ENCODE results near the gene DMC1. TPM values are rescaled to one million over a fixed set of nuclear protein-coding genes. Genes with fewer than 3 reads are reported as not detected.

The DMC1 gene
- total and polyA plus RNA-seq, 2 of the 13 experiments (the other 11 are each of a cell fraction or from before 2014, with no cell fraction given) = 0.82 TPM; not detected in 1

DNA sequence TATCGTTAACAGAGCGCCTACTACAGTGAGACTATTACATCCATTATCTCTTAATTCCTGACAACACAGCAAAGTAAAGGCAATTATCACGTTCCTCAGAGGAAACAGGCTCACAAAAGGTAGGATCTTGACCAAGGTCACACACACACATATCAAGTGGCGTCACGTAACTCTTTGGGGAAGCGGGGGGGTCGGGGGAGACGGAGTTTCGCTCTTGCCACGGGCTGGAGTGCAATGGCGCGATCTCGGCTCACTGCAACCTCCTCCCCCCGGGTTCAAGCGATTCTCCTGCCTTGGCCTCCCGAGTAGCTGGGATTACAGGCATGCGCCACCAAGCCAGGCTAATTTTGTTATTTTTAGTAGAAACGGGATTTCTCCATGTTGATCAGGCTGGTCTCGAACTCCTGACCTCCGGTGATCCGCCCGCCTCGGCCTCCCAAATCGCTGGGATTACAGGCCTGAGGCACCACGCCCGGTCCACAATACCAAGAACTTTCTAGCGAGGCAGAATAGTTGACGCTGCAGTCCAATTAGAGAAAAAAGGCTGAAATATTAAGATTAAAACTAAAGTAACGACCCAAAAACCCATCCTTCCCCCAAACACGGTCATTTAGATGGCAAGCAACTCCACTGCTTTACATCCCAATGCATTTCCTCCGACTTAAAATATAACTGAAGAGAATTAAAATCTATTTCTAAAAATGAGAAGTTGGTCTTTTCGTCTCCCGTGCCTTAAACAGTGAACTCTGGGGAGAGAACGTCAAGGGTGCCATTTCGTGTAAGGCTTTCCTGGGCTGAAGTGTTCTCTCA, 65.0 kb downstream of the DMC1 start (continued):
- TF ChIP-seq STAT5B (CRISPR knock-in tag; IDR thresholded peaks at IDR 0.05) (no peak), ZNF619 (CRISPR knock-in tag; IDR thresholded peaks at IDR 0.05) (no peak), ZBTB38 (CRISPR knock-in tag; IDR thresholded peaks at IDR 0.05) (0 out of 2 replicates have a peak, but pooled peaks have one; percentile 56), KAT8 (CRISPR knock-in tag; IDR thresholded peaks at IDR 0.05) (no peak), RBM22 (optimal IDR thresholded peaks at IDR 0.05; ENCODE audit: low read length) (no peak), PPARG (CRISPR knock-in tag; conservative IDR thresholded peaks at IDR 0.05) (no peak), ASH2L (IDR thresholded peaks at IDR 0.05; ENCODE audit: insufficient read length, low read depth, low read length) (peak; percentile 70), ZMYM4 (CRISPR knock-in tag; IDR thresholded peaks at IDR 0.05) (no peak), CREB1 (IDR thresholded peaks at IDR 0.05) (no peak), CREB1 (CRISPR knock-in tag; IDR thresholded peaks at IDR 0.05) (peak; percentile 55; the same call in 1 of the 2 replicates), ZEB1 (IDR thresholded peaks at IDR 0.05; ENCODE audit: insufficient replicate concordance, low read depth) (no peak), ZC3H4 (CRISPR knock-in tag; IDR thresholded peaks at IDR 0.05; ENCODE audit: borderline replicate concordance) (no peak), RXRA (CRISPR knock-in tag; IDR thresholded peaks at IDR 0.05) (peak; percentile 20; the same call in 1 of the 2 replicates), KLF6 (CRISPR knock-in tag; IDR thresholded peaks at IDR 0.05) (peak; percentile 9; the same call in 1 of the 2 replicates), ELF4 (CRISPR knock-in tag; IDR thresholded peaks at IDR 0.05; ENCODE audit: borderline replicate concordance) (0 out of 2 replicates have a peak, but pooled peaks have one; percentile 6), SAFB2 (CRISPR knock-in tag; IDR thresholded peaks at IDR 0.05; ENCODE audit: borderline replicate concordance, low read depth) (no peak), ZNF709 (CRISPR knock-in tag; IDR thresholded peaks at IDR 0.05) (0 out of 2 replicates have a peak, but pooled peaks have one; percentile 26), ZNF660 (CRISPR knock-in tag; IDR thresholded peaks at IDR 0.05; ENCODE audit: borderline replicate concordance, low read depth) (no peak), ZNF501 (CRISPR knock-in tag; IDR thresholded peaks at IDR 0.05) (no peak), HOXA5 (CRISPR knock-in tag; IDR thresholded peaks at IDR 0.05) (no peak), EEA1 (CRISPR knock-in tag; IDR thresholded peaks at IDR 0.05; ENCODE audit: borderline replicate concordance) (no peak)
- TF ChIP-seq, protein P1, sequence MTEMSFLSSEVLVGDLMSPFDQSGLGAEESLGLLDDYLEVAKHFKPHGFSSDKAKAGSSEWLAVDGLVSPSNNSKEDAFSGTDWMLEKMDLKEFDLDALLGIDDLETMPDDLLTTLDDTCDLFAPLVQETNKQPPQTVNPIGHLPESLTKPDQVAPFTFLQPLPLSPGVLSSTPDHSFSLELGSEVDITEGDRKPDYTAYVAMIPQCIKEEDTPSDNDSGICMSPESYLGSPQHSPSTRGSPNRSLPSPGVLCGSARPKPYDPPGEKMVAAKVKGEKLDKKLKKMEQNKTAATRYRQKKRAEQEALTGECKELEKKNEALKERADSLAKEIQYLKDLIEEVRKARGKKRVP (CRISPR knock-in tag; IDR thresholded peaks at IDR 0.05) = no peak
- TF ChIP-seq, protein P2, sequence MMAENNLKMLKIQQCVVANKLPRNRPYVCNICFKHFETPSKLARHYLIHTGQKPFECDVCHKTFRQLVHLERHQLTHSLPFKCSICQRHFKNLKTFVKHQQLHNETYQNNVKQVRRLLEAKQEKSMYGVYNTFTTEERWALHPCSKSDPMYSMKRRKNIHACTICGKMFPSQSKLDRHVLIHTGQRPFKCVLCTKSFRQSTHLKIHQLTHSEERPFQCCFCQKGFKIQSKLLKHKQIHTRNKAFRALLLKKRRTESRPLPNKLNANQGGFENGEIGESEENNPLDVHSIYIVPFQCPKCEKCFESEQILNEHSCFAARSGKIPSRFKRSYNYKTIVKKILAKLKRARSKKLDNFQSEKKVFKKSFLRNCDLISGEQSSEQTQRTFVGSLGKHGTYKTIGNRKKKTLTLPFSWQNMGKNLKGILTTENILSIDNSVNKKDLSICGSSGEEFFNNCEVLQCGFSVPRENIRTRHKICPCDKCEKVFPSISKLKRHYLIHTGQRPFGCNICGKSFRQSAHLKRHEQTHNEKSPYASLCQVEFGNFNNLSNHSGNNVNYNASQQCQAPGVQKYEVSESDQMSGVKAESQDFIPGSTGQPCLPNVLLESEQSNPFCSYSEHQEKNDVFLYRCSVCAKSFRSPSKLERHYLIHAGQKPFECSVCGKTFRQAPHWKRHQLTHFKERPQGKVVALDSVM (CRISPR knock-in tag; IDR thresholded peaks at IDR 0.05) = peak; percentile 67; the same call in 1 of the 2 replicates
- TF ChIP-seq, protein P3, sequence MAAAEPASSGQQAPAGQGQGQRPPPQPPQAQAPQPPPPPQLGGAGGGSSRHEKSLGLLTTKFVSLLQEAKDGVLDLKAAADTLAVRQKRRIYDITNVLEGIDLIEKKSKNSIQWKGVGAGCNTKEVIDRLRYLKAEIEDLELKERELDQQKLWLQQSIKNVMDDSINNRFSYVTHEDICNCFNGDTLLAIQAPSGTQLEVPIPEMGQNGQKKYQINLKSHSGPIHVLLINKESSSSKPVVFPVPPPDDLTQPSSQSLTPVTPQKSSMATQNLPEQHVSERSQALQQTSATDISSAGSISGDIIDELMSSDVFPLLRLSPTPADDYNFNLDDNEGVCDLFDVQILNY (CRISPR knock-in tag; conservative IDR thresholded peaks at IDR 0.05) = no peak
